Uterus (tissue), 4 donors: ENCODE data around the gene KRT5. TPM values are rescaled to one million over a fixed set of nuclear protein-coding genes. Genes with fewer than 3 reads are reported as not detected.

ENCODE experiments used
- DNase-seq, 2 donors: peaks; one replicate each; pipeline ENCODE4 v3.0.0-alpha.2; 2019 to 2020
- H3K27ac ChIP-seq, 2 donors: fragments of 200-600 bp; sonication (generic); 1 replicate in 1 of 2; 2 replicates in 1 of 2; pipeline ENCODE4 v1.5.1; 2016 to 2018
- H3K27me3 ChIP-seq, 2 donors: fragments of 200-600 bp; sonication (generic); one replicate each; pipeline ENCODE4 v1.5.1; 2018 to 2019; ENCODE audit warnings: control low read depth in 1 of 2
- H3K36me3 ChIP-seq, 2 donors: fragments of 200-600 bp; sonication (generic); one replicate each; pipeline ENCODE4 v1.5.1; 2019; ENCODE audit warnings: control low read depth in 1 of 2
- H3K4me1 ChIP-seq, 2 donors: fragments of 200-600 bp; sonication (generic); one replicate each; pipeline ENCODE4 v1.5.1; 2018 to 2019; ENCODE audit warnings: control low read depth in 1 of 2
- H3K4me3 ChIP-seq, 2 donors: fragments of 200-600 bp; sonication (generic); 1 replicate in 1 of 2; 2 replicates in 1 of 2; pipeline ENCODE4 v1.5.1; 2018 to 2019; ENCODE audit warnings: mild to moderate bottlenecking in 1 of 2
- H3K9me3 ChIP-seq, 2 donors: fragments of 200-600 bp; sonication (generic); one replicate each; pipeline ENCODE4 v1.5.1; 2019; ENCODE audit warnings: control low read depth in 1 of 2
- CTCF ChIP-seq, 4 experiments: fragments of 200-600 bp in 2 of 4; fragments of 450-650 bp in 2 of 4; sonication (generic) in 2 of 4; IDR thresholded peaks; one replicate each; pipeline ENCODE4 v1.5.1; 2016 to 2019; ENCODE audit warnings: antibody characterized with exemption in 4 of 4, mild to moderate bottlenecking in 2 of 4, moderate library complexity in 1 of 4
- POLR2A ChIP-seq, 2 donors: fragments of 450-650 bp; IDR thresholded peaks; one replicate each; pipeline ENCODE4 v1.6.1; 2016; ENCODE audit warnings: antibody characterized with exemption in 2 of 2, mild to moderate bottlenecking in 1 of 2, moderate library complexity in 1 of 2
- intact Hi-C: fragments of 100-400 bp; cut with DNase I; formaldehyde crosslinking; loops from one replicate; pipeline ENCODE4 v1.15.1; 2023; ENCODE audit warnings: low total_unique reads
- total RNA-seq, 4 donors: library from RNA; depleted of rRNA in 3 of 4; stranded (reverse); fragments of >200 nt in 3 of 4; gene quantifications; one replicate each; pipeline versions ENCODE4 v1.1.0 to v1.2.4, GENCODE V29; 2014 to 2023
- donor health status: DM: yes; HTN: yes; CAD: no.

KRT5 gene
- total RNA-seq, 4 donors from 2014 or later = 2.0 to 33.7 TPM; not detected in 2

- Histone ChIP-seq H3K36me3 (no peaks in the 10 kb centered on the region), H3K27me3 (no peaks in the 10 kb centered on the region), H3K9me3 (no peaks in the 10 kb centered on the region), H3K4me1 (no peaks in the 10 kb centered on the region), H3K4me3 (no peak overlapping the region), H3K27ac (no peak overlapping the region)
- DNase-seq = no peak
- intact Hi-C loops = no loop called here
- TF ChIP-seq POLR2A (IDR thresholded peaks at IDR 0.05) = no peak
- no peak for TF ChIP-seq CTCF (IDR thresholded peaks at IDR 0.05)
Observed at GRCh38 chr12:52542157-52542556, 22.0 kb upstream of the KRT5 start.

GRCh38 chr12:52541709-52542108, 21.5 kb upstream of the KRT5 start:
- no peaks in the 10 kb centered on the region for H3K9me3 ChIP-seq
- H3K27ac ChIP-seq = no peak overlapping the region
- TF ChIP-seq CTCF (IDR thresholded peaks at IDR 0.05) (no peak), POLR2A (IDR thresholded peaks at IDR 0.05) (no peak)
- no peak for DNase-seq
- no peaks in the 10 kb centered on the region for H3K4me1 ChIP-seq
- no peaks in the 10 kb centered on the region for H3K27me3 ChIP-seq
- intact Hi-C loops = no loop called here
- no peak overlapping the region for H3K4me3 ChIP-seq
- H3K36me3 ChIP-seq = no peaks in the 10 kb centered on the region

DNA sequence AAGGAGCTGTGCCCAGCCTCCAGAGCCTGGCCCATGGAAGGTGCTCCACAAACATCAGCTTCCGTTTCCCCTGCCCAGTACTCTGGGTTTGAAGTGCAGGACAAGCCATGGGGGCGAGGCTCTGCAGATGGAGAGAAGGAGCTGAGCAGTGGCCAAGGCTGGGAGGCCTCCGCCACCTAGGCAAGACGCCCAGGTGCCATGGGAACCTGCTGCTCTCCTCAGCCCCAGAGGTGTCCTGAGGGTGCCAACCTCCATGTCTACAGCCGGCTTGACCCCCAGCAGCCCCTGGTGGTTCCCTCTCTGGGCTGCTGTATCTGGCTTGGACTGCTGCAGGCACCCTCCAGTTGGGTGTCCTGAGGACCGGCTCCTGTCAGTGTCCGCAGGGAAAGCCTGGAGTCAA, 20.3 kb upstream of the KRT5 start:
- no peak for TF ChIP-seq CTCF (IDR thresholded peaks at IDR 0.05)
- no peak for TF ChIP-seq POLR2A (IDR thresholded peaks at IDR 0.05)
- H3K27ac ChIP-seq = no peak overlapping the region
- intact Hi-C loops = no loop called here
- no peaks in the 10 kb centered on the region for H3K9me3 ChIP-seq
- no peak for DNase-seq
- no peak overlapping the region for H3K4me3 ChIP-seq
- no peaks in the 10 kb centered on the region for H3K27me3 ChIP-seq
- no peaks in the 10 kb centered on the region for H3K36me3 ChIP-seq
- H3K4me1 ChIP-seq = no peaks in the 10 kb centered on the region

- no peak for DNase-seq
- Histone ChIP-seq H3K9me3 (no peaks in the 10 kb centered on the region), H3K36me3 (no peaks in the 10 kb centered on the region), H3K4me3 (no peak overlapping the region), H3K27me3 (no peaks in the 10 kb centered on the region), H3K4me1 (no peaks in the 10 kb centered on the region), H3K27ac (peak overlapping the region in 1 of 2 donors; percentile 37)
- intact Hi-C loops = no loop called here
- TF ChIP-seq POLR2A (IDR thresholded peaks at IDR 0.05) (no peak), CTCF (IDR thresholded peaks at IDR 0.05) (no peak)
Observed at GRCh38 chr12:52539821-52540173, 19.6 kb upstream of the KRT5 start.

- H3K9me3 ChIP-seq = no peaks in the 10 kb centered on the region
- H3K27ac ChIP-seq = peak overlapping the region; percentile 37 to 42
- no peaks in the 10 kb centered on the region for H3K27me3 ChIP-seq
- TF ChIP-seq POLR2A (IDR thresholded peaks at IDR 0.05) (no peak), CTCF (IDR thresholded peaks at IDR 0.05) (no peak)
- no peak overlapping the region for H3K4me3 ChIP-seq
- H3K36me3 ChIP-seq = no peaks in the 10 kb centered on the region
- H3K4me1 ChIP-seq = no peaks in the 10 kb centered on the region
- intact Hi-C loops = no loop called here
- peak in 1 of 2 donors; percentile 22 for DNase-seq
Observed at GRCh38 chr12:52539083-52539820, 19.1 kb upstream of the KRT5 start.
